Activated naive CD8-positive, alpha-beta T cell treated with anti-CD3 and anti-CD28 coated beads for 36 hours (primary cell): ENCODE results near the gene CHRND. TPM values are rescaled to one million over a fixed set of nuclear protein-coding genes. Genes with fewer than 3 reads are reported as not detected.

Experiments used
- DNase-seq: peaks from one replicate; pipeline ENCODE4 v3.0.0; 2021
- H3K27ac Mint-ChIP-seq: one replicate; pipeline ENCODE4 v1.8.0; 2022; ENCODE audit warnings: mild to moderate bottlenecking, moderate library complexity, mixed read lengths
- H3K27me3 Mint-ChIP-seq: one replicate; pipeline ENCODE4 v1.8.0; 2022; ENCODE audit warnings: mild to moderate bottlenecking, mixed read lengths
- H3K36me3 Mint-ChIP-seq: one replicate; pipeline ENCODE4 v1.8.0; 2021; ENCODE audit warnings: mild to moderate bottlenecking, mixed read lengths
- H3K4me1 Mint-ChIP-seq: one replicate; pipeline ENCODE4 v1.8.0; 2021; ENCODE audit warnings: mixed read lengths
- H3K4me3 Mint-ChIP-seq: one replicate; pipeline ENCODE4 v1.8.0; 2022; ENCODE audit warnings: mild to moderate bottlenecking, moderate library complexity, mixed read lengths
- H3K9me3 Mint-ChIP-seq: one replicate; pipeline ENCODE4 v1.8.0; 2022; ENCODE audit warnings: mixed read lengths
- total RNA-seq, 2 experiments: library from RNA; stranded (reverse); gene quantifications; one replicate each; pipeline ENCODE4 v1.2.3, GENCODE V29; 2021

Gene CHRND
- total RNA-seq, 2 experiments from 2014 or later, result not detected

GRCh38 chr2:232485348-232485756, 40.6 kb upstream of the CHRND start:
- Mint-ChIP-seq H3K9me3 (no peaks in the 10 kb centered on the region), H3K36me3 (no peaks in the 10 kb centered on the region), H3K4me3 (no peak overlapping the region), H3K27ac (no peak overlapping the region), H3K4me1 (peaks cover 3% of the 10 kb centered on the region), H3K27me3 (peaks cover 47% of the 10 kb centered on the region)
- no peak for DNase-seq

GRCh38 chr2:232485757-232486557, 40.0 kb upstream of the CHRND start:
- peaks cover 3% of the 10 kb centered on the region for H3K4me1 Mint-ChIP-seq
- peaks cover 49% of the 10 kb centered on the region for H3K27me3 Mint-ChIP-seq
- H3K36me3 Mint-ChIP-seq, result no peaks in the 10 kb centered on the region
- H3K9me3 Mint-ChIP-seq, result no peaks in the 10 kb centered on the region
- no peak overlapping the region for H3K27ac Mint-ChIP-seq
- no peak overlapping the region for H3K4me3 Mint-ChIP-seq
- no peak for DNase-seq

GRCh38 chr2:232486558-232487384, 39.2 kb upstream of the CHRND start:
- Mint-ChIP-seq H3K4me1 (peaks cover 3% of the 10 kb centered on the region), H3K4me3 (no peak overlapping the region), H3K27me3 (peaks cover 49% of the 10 kb centered on the region), H3K36me3 (no peaks in the 10 kb centered on the region), H3K27ac (no peak overlapping the region), H3K9me3 (no peaks in the 10 kb centered on the region)
- no peak for DNase-seq

- no peak within 1 kb of the TSS for H3K4me3 Mint-ChIP-seq
Observed at GRCh38 chr2:232487385-232488096, 38.4 kb upstream of the CHRND start, which contains the start of gene ECEL1. ECEL1 (minus strand) TSS chr2:232487834; CDS start chr2:232486653, 1,181 bp downstream.

GRCh38 chr2:232488097-232488711, 37.8 kb upstream of the CHRND start:
- no peak for DNase-seq
- peaks cover 49% of the 10 kb centered on the region for H3K27me3 Mint-ChIP-seq
- no peaks in the 10 kb centered on the region for H3K36me3 Mint-ChIP-seq
- H3K27ac Mint-ChIP-seq, result no peak overlapping the region
- H3K4me3 Mint-ChIP-seq, result no peak overlapping the region
- H3K4me1 Mint-ChIP-seq, result peaks cover 3% of the 10 kb centered on the region
- no peaks in the 10 kb centered on the region for H3K9me3 Mint-ChIP-seq

More at GRCh38 chr2:232487385-232488096, 38.4 kb upstream of the CHRND start, which contains the start of gene ECEL1:
- H3K27me3 Mint-ChIP-seq, result peaks cover 49% of the 10 kb centered on the region
- H3K27ac Mint-ChIP-seq, result no peak within 1 kb of the TSS
- no peaks in the 10 kb centered on the region for H3K36me3 Mint-ChIP-seq
- H3K4me1 Mint-ChIP-seq, result peaks cover 3% of the 10 kb centered on the region
- DNase-seq, result no peak
- H3K9me3 Mint-ChIP-seq, result no peaks in the 10 kb centered on the region

- Mint-ChIP-seq H3K36me3 (no peaks in the 10 kb centered on the region), H3K4me3 (no peak overlapping the region), H3K27ac (no peak overlapping the region), H3K4me1 (peaks cover 3% of the 10 kb centered on the region), H3K27me3 (peaks cover 49% of the 10 kb centered on the region), H3K9me3 (no peaks in the 10 kb centered on the region)
- DNase-seq, result no peak
Observed at GRCh38 chr2:232488721-232489300, 37.1 kb upstream of the CHRND start.

- peaks cover 41% of the 10 kb centered on the region for H3K27me3 Mint-ChIP-seq
- no peak for DNase-seq
- no peak overlapping the region for H3K4me3 Mint-ChIP-seq
Observed at GRCh38 chr2:232489516-232490220, 36.3 kb upstream of the CHRND start.

GRCh38 chr2:232490221-232491138, 35.5 kb upstream of the CHRND start:
- Mint-ChIP-seq H3K36me3 (no peaks in the 10 kb centered on the region), H3K9me3 (no peaks in the 10 kb centered on the region), H3K4me3 (no peak overlapping the region), H3K27me3 (peaks cover 33% of the 10 kb centered on the region), H3K27ac (no peak overlapping the region), H3K4me1 (peaks cover under 1% of the 10 kb centered on the region)
- DNase-seq, result no peak

More at GRCh38 chr2:232489516-232490220, 36.3 kb upstream of the CHRND start:
- Mint-ChIP-seq H3K9me3 (no peaks in the 10 kb centered on the region), H3K27ac (no peak overlapping the region), H3K36me3 (no peaks in the 10 kb centered on the region), H3K4me1 (peaks cover 3% of the 10 kb centered on the region)

- H3K4me3 Mint-ChIP-seq, result no peak overlapping the region
- H3K36me3 Mint-ChIP-seq, result no peaks in the 10 kb centered on the region
- no peak for DNase-seq
- H3K9me3 Mint-ChIP-seq, result no peaks in the 10 kb centered on the region
- no peaks in the 10 kb centered on the region for H3K4me1 Mint-ChIP-seq
- H3K27ac Mint-ChIP-seq, result no peak overlapping the region
- peaks cover 30% of the 10 kb centered on the region for H3K27me3 Mint-ChIP-seq
Observed at GRCh38 chr2:232491139-232491780, 34.7 kb upstream of the CHRND start.

- no peaks in the 10 kb centered on the region for H3K9me3 Mint-ChIP-seq
Observed at GRCh38 chr2:232492236-232492848, 33.6 kb upstream of the CHRND start.

GRCh38 chr2:232492963-232493700, 32.8 kb upstream of the CHRND start:
- no peak for DNase-seq
- Mint-ChIP-seq H3K27me3 (peaks cover 21% of the 10 kb centered on the region), H3K36me3 (no peaks in the 10 kb centered on the region), H3K4me1 (no peaks in the 10 kb centered on the region), H3K9me3 (no peaks in the 10 kb centered on the region), H3K27ac (no peak overlapping the region), H3K4me3 (no peak overlapping the region)

More at GRCh38 chr2:232492236-232492848, 33.6 kb upstream of the CHRND start:
- Mint-ChIP-seq H3K27ac (no peak overlapping the region), H3K36me3 (no peaks in the 10 kb centered on the region), H3K27me3 (peaks cover 25% of the 10 kb centered on the region), H3K4me1 (no peaks in the 10 kb centered on the region), H3K4me3 (no peak overlapping the region)
- no peak for DNase-seq
